Measurements from ENCODE around the gene KCNK10. TPM values are rescaled to one million over a fixed set of nuclear protein-coding genes. Genes with fewer than 3 reads are reported as not detected.

Gene KCNK10
- total RNA-seq, 2 experiments from 2014 or later, result not detected

DNA sequence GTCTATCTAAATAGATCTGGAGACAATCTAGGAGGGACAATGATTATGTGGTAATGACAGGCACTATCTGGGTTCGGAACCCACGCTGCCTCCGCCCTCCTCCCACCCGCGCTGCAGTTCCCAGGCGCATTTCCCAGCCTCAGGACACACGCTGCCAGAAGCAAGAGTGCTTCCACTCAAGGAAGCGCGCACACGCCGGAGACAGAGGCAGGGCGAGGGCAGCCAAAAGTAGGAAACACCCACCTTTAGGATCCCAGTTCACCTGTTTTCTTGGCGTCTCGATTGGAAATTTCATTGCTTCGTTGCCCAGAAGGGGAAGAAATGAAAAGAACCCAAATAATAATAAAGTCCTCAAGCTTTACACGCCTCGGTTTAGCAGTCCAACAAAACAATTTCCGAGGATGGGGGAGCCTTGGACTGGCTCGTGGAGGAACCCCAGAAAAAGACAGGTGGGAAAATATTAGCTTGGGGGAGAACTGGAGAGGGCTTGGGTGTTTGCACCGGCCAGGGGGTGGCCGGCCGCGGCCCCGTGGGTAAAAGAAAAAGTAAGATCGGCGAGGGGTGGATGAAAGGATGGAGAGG lies 474 bp downstream of the KCNK10 start:
- POLR2A ChIA-PET, result no interaction called here

DNA sequence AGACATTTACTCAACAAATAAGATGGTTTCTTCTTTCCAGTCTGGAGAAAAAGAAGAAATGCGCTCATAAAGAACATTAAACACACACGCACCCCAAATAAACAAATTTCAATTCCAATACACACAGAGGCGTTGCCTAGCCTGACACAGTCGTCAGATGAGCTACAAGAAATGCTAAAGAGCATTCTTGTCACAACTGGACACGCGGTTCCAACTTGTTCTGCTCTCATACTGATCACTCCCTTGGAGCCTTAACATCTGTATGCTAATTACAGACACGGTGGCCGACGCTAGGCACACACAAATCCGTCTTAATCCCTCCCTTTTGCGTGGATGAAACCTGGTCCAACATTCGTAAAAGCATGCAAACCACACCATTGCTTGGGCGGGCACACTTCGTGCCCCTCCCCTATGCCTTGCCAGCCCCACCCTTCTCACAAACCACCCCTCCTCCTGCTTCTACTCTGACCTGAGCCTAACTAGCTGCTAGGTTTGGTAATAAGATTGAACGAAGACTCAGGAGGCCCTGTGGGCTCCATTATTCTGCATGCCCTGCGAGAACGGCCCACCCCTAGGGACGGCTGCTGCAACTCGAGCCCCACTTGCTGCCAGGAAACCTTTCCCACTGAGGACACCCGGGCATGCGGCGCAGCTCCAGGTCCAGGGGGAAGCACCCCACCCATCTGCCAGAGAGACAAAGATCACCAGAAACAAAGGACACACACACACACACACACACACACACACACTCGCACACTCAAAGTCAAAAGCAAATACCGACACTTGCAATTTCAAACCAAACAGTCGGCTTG lies 1.2 kb downstream of the KCNK10 start:
- CTCF ChIA-PET, result no interaction called here
- POLR2A ChIA-PET, result no interaction called here

More for the DNA sequence above, 474 bp downstream of the KCNK10 start:
- CTCF ChIA-PET, result no interaction called here

DNA sequence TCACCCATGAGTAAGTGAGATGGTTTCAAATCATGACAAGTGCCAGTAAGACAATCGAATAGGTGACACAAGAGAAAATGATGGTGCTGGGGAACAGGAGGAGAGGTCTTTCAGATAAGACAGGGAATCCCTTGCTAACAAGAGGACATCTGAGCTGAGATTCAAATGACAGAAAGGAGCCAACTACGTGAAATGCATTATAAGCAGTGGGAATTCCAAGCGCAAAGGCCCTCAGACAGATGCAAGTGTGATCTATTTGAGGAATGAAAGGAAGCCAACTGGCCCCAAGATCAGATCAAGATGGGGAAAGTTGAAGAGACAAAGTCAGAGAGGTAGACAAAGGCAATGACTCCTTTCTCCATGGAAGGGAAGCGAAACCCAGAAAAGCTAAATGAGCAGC lies 4.7 kb downstream of the KCNK10 start:
- ChIA-PET POLR2A (no interaction called here), CTCF (no interaction called here)

DNA sequence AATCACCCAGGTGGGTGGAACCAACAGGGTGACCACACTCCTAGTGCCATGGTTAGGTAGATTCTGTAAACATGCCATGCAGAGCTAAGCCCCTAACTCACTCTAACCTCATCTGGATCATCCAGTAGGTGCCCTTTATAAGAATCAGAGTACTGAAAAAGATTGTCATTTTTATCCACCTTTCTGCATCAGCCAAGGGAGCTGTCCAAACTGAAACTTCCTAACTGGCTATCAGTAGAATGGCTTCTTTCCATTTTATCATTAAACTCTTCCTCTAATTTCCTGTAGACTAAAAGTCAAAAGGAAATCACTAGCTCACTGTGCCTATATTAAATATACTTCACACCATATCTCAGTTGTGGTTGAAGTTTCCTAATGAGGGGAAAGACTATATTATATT lies 6.5 kb downstream of the KCNK10 start:
- POLR2A ChIA-PET, result no interaction called here
- CTCF ChIA-PET, result no interaction called here

DNA sequence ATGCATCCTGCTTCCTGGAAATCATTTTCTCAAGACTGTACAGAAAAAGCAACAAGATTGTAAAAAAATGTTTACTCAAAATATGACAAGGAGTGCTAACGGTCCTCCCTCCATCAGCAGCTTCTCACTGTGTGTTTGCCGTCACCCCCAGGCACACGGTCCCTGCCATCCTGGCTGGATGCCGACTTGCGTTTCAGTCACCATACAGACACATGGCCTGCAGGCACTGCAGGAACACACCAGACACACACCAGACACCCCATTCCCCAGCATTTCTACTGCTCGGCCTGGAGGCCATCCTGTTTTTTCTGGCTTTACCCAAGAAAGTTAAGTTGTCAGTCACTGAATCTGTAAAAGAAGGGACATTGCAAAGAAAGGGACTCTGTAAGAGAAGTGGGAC lies 10.8 kb downstream of the KCNK10 start:
- ChIA-PET POLR2A (no interaction called here), CTCF (no interaction called here)

DNA sequence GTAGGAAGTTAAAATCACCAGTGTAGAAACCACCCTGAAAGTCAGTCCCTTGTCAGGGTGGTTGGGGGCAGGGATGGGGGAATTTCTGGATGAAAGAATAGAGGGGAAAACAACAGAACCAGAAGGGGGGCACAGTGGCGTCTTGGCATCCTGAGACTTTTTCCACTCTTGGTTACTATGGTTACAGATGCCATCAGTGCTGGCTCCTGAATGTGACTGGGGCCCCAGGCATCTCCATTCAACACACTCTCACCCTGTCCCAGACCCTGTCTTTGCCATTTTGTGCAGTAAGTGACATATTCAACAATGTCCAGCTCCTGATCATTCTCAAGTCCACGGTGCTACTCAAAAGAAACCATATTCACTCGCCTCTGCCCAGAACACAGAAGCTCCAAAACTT lies 11.3 kb downstream of the KCNK10 start:
- ChIA-PET CTCF (no interaction called here), POLR2A (no interaction called here)

DNA sequence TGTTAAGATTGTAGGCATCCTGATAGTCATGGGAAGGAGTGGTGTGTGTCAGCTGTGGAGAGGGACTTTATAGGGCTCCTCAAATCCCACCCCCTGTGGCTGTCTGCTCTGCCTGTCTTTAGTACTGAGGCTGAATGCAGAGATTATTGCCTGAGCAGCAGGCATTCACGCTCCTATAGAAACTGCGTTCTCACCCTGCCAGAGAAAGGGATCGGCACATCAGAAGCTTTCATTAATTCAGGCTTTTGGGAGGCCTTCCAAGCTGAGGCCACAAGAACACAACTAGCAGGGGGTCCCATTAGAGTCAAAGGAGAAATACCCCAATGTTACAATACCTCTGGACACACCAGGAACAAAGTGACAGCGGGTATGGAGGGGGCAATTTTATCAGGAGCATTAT lies 12.6 kb downstream of the KCNK10 start:
- POLR2A ChIA-PET, result no interaction called here
- CTCF ChIA-PET, result interaction anchor here (0.6 kb wide), 1 partner anchor 52 kb away, joined by 3 read pairs; no protein-coding TSS in a partner anchor

DNA sequence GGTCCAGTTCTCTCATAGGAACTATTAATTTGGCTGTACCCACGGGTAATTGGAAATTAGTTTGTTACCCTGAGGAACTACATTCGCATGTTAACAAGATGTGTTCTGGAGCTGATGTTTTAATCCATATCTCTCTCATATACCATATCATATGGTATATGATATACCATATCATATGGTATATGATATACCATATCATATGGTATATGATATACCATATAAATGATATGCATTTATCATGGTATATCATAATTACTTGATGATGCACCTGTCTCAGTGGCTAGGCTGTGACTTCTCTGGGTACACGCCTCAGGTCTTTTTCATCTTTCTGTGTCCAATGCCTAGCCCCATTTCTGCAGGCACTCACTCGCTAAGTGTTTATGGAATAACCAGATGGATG lies 13.0 kb downstream of the KCNK10 start:
- POLR2A ChIA-PET, result no interaction called here
- CTCF ChIA-PET, result interaction anchor here (0.6 kb wide), 1 partner anchor 52 kb away, joined by 3 read pairs; no protein-coding TSS in a partner anchor

DNA sequence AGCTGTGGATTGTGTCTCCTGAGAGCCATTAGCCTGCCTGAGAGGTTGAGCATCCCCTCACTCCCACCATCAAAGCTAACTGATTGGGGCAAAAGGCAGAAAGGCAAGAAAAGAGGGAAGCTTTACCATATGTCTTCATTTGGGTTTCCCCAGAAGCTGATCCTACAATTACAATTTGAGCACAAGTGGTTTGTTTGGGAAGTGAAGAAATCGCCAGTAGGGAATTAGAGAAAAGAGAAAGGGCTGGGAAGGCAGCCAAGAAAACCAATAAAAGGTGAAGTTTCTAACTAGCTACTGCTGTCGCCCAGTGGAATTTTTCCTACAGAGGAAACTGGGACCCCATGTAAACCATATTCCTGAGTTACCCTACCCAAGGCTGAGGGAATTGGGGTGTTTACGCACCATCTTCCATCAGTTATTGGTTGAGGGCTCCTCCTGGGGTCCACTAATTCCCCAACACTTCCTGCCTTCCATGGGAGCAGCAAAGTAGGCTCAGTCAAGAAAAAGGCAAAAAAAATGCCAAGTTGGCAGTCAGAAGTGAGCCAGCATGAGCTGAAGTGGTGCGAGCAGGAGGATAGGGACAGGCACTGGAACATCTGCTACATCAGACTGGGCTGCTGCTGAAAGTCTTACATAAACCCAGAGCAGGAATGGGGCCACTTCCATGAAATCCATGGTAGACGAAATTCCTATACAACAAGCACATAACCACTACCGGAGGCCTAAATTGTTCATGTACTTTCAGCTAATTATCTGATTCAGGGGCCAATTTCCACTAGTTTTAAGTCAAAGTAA lies 17.3 kb downstream of the KCNK10 start:
- ChIA-PET POLR2A (no interaction called here), CTCF (no interaction called here)

DNA sequence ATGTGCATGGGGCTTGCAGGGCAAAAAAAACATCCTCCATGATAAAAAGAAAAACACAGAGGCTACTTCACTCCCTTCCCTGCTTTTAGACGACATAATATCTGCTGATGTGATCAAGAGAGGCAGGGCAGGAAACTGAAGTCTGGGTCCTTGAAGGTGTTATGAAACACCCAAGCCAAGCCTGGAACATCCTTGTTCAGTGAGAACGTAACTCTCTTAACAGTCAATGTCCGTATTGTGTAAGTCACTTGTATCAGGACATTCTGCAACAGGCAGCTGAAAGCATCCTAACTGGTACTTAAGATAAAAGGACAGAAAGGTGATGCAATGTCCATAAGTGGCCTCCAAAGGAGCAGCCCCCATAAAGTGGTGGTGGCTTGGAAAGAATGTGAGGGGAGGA lies 20.0 kb downstream of the KCNK10 start:
- ChIA-PET POLR2A (no interaction called here), CTCF (no interaction called here)

DNA sequence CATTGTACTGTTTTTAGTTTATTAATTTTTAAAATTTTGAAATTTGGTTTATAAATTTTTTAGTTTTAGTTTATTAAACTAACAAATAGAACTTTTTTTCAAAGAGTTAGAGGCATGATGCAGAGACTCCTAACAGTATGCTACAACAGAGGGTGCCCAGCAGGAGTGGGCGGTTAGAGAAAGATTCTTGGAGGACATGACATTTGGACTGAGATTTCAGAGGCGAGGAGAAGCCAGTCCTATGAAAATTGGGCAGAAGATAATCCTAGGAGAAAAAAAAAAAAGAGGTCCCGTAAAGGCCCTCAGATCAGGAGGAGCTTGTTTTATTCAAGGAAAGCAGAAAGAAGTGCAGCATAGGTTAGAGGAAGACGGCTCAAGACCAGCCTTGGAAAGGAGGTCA lies 21.7 kb downstream of the KCNK10 start:
- CTCF ChIA-PET, result no interaction called here
- POLR2A ChIA-PET, result no interaction called here

DNA sequence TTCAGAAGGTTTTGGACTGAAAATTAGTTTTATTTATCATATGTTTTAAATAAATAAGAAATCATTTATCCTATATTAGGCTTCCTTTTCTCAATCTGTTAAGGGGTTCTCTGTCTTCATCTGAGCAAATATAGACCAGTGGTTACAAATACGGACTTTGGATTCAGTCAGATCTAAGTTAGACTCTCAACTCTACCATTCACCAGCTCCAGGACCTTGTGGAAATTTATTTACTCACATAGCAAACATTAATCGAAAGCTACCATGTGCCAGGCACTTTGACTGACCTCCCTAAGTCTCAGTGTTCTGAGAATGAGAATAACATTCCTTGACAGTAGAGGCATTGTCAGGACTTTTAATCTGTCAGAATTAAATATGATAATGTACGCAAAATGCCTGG lies 22.3 kb downstream of the KCNK10 start:
- CTCF ChIA-PET, result no interaction called here
- POLR2A ChIA-PET, result no interaction called here

DNA sequence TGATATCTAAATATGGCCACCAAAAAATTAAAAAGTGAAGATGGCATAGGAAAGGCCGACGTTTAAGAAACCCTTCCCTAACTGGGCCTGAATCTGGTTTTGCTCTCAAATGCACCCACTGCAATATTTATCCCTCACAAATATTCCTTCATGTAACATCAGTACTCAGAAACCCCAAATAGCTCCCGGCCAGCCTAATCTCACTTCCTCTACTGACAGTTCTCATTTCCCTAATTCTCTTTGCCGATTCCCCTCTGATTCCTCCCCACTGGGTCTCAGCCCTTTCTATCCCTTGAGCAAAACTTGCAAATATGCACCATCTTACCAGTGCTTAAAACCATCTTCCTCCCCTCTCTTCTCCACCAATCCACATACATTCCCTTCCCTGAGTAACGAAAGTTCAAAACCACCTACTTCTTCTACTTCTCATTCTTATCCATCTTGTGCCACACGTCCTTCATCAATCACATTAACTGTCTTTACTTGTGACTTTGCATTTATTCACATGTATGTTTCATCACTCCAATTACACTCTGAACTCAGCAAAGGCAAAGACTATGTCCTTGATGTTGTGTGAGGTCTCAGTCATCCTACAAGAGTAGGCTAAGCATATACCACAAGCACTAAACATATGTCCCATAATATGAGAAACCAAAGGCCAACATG lies 23.1 kb downstream of the KCNK10 start:
- ChIA-PET CTCF (no interaction called here), POLR2A (no interaction called here)

DNA sequence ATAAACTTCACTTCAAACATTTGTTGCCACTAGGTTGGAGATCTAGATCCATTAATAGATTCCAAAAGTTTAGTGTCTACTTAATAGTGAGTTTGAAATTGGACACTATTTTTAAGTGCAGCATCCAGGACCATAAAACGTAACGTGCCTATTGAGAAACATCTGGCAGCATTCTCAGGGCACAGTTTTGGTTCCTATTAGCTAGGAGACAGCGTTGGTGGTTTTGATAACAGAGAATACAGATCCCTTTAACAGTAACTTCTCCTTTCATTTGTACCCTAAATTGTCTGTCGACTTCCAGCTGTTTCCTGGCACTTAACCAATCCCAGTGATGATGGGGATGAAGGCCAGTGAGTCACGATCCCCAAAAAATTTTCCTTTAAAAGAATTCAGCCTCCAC lies 25.8 kb downstream of the KCNK10 start:
- POLR2A ChIA-PET, result no interaction called here
- CTCF ChIA-PET, result no interaction called here

DNA sequence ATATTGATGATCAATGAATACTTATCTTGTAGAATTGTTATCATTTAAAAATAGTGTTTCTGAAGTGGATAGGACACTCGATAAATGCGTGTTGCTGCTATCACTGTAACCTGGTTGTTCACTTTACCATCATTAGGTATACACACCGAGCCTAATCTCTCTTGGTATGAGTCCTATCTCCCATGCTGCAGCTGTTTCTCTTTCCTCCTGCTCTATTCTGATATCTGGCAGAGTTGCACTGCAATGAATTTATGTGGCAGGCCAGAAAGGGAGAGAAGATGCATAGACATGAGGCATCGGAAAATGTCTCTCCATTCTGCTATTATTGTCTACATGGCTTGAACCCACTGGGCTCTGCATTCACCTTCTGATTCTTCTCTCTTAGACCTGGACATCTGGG lies 26.7 kb downstream of the KCNK10 start:
- POLR2A ChIA-PET, result no interaction called here
- CTCF ChIA-PET, result no interaction called here

DNA sequence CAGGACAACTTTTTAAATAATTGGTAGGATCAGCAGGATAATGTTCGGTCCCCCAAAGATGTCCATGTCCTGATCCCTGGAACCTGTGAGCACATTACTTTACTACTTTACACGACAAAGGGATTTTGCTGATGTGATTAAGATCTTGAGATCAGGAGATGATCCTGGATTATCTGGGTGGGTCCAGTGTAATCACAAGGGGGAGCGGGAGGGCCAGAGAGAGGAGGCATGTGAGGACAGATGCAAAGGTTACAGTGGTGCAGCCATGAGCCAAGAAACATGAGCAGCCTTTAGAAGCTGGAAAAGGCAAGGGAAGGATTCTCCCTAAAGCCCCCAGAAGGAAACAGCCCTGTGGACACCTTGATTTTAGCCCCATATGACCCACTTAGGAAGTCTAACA lies 33.1 kb downstream of the KCNK10 start:
- ChIA-PET CTCF (interaction anchor here (0.6 kb wide), 1 partner anchor 161 kb away, joined by 3 read pairs; no protein-coding TSS in a partner anchor), POLR2A (no interaction called here)

DNA sequence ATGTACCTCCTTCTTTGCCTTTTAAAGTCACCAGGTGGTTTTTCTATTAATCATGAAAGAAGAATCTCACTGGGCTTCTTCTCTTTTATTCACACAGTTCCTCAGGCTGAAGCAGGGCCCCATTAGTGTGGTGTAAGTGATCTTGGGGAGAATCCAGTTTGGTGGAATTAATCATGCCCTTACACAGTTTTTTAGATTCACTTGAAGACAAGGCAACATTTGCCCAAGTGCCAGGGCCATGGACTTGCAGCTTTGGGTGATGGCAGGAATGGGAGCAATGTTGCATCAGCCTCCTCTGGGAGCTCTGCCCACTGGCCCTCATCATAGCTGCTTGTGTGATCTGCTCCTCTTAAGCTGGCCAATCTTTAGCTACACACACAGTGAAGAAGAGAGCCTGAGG lies 33.8 kb downstream of the KCNK10 start:
- ChIA-PET POLR2A (no interaction called here), CTCF (no interaction called here)

DNA sequence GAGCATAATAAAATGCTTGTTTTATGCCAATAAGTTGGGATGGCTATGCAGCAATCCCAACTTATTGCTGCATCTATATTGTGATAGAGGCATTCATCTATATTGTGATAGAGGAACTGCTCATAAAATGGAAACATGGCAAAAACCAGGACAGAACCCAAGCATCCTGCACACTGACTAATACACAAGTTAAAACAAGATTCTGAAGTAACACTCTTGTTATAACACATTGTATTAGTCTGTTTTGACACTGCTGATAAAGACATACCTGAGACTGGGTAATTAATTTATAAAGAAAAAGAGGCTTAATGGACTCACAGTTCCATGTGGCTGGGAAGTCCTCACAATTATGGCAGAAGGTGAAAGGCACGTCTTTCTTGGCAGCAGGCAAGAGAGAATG lies 36.8 kb downstream of the KCNK10 start:
- ChIA-PET POLR2A (no interaction called here), CTCF (no interaction called here)

DNA sequence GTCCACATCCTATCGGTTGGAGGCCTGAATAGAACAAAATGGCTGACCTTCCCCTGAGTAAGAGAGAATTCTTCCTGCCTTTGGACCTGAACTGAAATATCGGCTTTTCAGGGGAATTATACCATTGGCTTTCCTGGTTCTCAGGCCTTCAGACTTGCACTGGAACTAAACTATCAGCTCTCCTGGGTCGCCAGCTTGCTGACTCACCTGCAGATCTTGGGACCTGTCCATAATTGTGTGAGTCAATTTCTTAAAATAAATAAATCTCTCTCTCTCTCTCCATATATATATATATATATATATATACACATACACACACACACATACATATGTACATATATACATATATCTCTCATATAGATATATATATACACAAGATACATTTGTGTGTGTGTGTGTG lies 41.6 kb downstream of the KCNK10 start:
- ChIA-PET POLR2A (no interaction called here), CTCF (no interaction called here)

DNA sequence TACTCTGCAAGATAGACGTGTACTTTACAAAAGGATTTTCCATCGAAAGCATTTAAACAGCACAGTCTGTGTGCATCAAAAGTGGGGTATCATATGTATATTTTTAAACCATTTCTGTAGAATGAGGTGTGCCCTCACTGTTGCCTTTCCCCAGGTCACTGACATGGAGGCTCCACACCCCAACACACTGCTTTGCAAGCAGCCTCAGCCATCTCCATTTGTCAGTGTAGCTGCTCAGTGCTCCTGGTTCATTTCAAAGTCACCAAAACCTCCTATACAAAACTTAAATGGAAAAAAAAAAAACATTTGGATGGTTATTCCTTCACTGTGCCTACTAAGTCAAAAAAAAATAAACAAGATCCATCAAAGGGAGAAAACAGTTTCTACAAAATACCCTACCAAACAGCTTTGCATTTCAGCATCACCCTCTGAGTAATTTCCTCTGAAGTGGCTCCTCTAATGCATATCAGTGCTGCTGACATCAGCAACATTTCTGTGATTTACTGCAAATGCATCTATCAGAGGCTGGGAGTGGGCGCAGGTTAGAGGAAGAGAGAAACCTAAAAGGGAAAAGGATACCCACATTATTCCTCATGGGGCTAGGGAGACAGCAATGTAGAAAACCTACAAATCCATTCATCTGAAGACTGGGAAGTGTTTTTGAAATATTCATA lies 46.0 kb downstream of the KCNK10 start:
- ChIA-PET CTCF (no interaction called here), POLR2A (no interaction called here)

Measured in activated CD8-positive, alpha-beta memory T cell treated with anti-CD3 and anti-CD28 coated beads for 36 hours (primary cell).